ENCODE data around the gene CCL7.

CCL7 gene

DNA sequence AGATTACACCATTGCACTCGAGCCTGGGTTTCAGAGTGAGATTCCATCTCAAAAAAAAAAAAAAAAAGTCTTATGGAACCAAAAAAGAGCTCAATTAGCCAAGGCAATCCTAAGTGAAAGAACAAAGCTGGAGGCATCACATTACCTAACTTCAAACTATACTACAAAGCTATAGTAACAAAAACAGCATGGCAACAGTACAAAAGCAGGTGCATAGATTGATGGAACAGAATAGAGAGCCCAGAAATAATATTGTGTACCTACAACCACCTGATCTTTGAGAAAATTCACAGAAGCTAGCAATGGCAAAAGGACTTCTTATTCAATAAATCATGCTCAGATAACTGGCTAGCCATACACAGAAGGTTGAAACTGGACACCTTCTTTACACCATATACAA lies 39.7 kb upstream of the CCL7 start:
- H3K36me3 ChIP-seq (ENCODE audit: control insufficient read depth in 1 of 2, insufficient read depth in 2 of 2, low read length in 2 of 2) = no peaks in the 10 kb centered on the region
- no peak overlapping the region for H3K27ac ChIP-seq (ENCODE audit: low read depth, low read length)
- peaks cover 0 to 9% of the 10 kb centered on the region in 2 donors for H3K9me3 ChIP-seq (ENCODE audit: control insufficient read depth in 1 of 2, low read length in 2 of 2)
- no peaks in the 10 kb centered on the region for H3K27me3 ChIP-seq (ENCODE audit: control insufficient read depth in 1 of 2, insufficient read depth in 2 of 2, low read length in 2 of 2)
- peaks cover 15 to 16% of the 10 kb centered on the region in 2 donors for H3K4me1 ChIP-seq (ENCODE audit: control insufficient read depth in 1 of 2, insufficient read depth in 2 of 2, low read length in 2 of 2)
- H3K4me3 ChIP-seq (ENCODE audit: low read depth in 1 of 2, low read length in 2 of 2) = no peak overlapping the region
- no peak overlapping the region for H3K9ac ChIP-seq (ENCODE audit: low read depth in 1 of 2, low read length in 2 of 2)

DNA sequence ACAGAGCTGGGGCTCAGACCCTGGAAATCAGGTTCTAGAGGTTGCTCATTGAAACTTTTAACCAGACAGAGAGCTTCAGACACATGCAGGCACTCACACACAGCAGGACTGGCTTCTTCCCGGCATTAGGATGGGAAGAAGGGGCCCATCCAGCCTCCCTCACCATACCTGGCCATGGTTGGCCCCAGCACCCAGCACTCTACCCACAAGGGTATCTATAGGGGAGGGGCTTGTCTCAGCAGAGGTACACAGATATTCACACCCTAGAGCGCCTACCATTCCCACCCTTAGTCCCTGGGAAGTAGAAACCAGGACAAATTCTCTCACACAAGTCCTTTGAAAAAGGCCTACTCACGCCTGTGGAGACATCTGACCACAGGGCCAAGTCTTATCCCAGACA lies 35.4 kb upstream of the CCL7 start:
- Histone ChIP-seq H3K36me3 (ENCODE audit: control insufficient read depth in 1 of 2, insufficient read depth in 2 of 2, low read length in 2 of 2) (no peaks in the 10 kb centered on the region), H3K4me3 (ENCODE audit: low read depth in 1 of 2, low read length in 2 of 2) (no peak overlapping the region), H3K4me1 (ENCODE audit: control insufficient read depth in 1 of 2, insufficient read depth in 2 of 2, low read length in 2 of 2) (peaks cover 29 to 30% of the 10 kb centered on the region in 2 donors), H3K27me3 (ENCODE audit: control insufficient read depth in 1 of 2, insufficient read depth in 2 of 2, low read length in 2 of 2) (no peaks in the 10 kb centered on the region), H3K9me3 (ENCODE audit: control insufficient read depth in 1 of 2, low read length in 2 of 2) (peaks cover 0 to 4% of the 10 kb centered on the region in 2 donors), H3K27ac (ENCODE audit: low read depth, low read length) (no peak overlapping the region), H3K9ac (ENCODE audit: low read depth in 1 of 2, low read length in 2 of 2) (no peak overlapping the region)

DNA sequence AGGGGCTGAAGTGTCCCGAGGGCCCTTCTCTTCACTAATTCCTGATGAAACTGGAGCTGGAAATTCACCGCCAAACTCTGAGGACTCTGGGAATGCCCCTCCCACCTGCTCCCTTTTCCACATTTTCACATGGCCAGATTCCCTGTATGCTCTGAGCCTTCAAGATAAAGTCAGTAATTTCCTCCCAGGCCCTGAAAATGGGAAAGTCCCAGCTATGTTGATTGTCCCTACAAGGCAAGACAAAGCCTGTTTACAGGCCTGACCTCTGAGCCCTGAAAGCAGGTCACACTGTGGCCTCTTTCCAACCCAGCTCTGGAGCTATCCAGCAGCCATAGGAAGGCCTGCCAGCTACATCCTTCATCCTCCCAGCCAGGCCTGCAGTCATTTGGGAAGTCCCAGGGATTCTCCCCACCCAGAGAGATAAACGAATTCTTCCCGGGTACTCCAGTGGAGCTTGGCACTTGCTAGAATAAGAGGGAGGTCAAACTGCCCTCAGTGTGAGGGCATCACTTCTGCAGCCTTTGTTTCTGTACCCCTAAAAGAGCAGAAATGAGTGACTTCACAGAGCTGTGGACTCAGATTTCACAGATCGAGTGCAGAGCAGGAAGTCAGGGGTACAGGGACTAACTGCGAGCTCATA lies 34.5 kb upstream of the CCL7 start:
- Histone ChIP-seq H3K4me3 (ENCODE audit: low read depth in 1 of 2, low read length in 2 of 2) (no peak overlapping the region), H3K9ac (ENCODE audit: low read depth in 1 of 2, low read length in 2 of 2) (peak overlapping the region in 1 of 2 donors; percentile 9), H3K4me1 (ENCODE audit: control insufficient read depth in 1 of 2, insufficient read depth in 2 of 2, low read length in 2 of 2) (peaks cover 33 to 37% of the 10 kb centered on the region in 2 donors), H3K9me3 (ENCODE audit: control insufficient read depth in 1 of 2, low read length in 2 of 2) (peaks cover 0 to under 1% of the 10 kb centered on the region in 2 donors), H3K27ac (ENCODE audit: low read depth, low read length) (no peak overlapping the region), H3K36me3 (ENCODE audit: control insufficient read depth in 1 of 2, insufficient read depth in 2 of 2, low read length in 2 of 2) (no peaks in the 10 kb centered on the region), H3K27me3 (ENCODE audit: control insufficient read depth in 1 of 2, insufficient read depth in 2 of 2, low read length in 2 of 2) (no peaks in the 10 kb centered on the region)

DNA sequence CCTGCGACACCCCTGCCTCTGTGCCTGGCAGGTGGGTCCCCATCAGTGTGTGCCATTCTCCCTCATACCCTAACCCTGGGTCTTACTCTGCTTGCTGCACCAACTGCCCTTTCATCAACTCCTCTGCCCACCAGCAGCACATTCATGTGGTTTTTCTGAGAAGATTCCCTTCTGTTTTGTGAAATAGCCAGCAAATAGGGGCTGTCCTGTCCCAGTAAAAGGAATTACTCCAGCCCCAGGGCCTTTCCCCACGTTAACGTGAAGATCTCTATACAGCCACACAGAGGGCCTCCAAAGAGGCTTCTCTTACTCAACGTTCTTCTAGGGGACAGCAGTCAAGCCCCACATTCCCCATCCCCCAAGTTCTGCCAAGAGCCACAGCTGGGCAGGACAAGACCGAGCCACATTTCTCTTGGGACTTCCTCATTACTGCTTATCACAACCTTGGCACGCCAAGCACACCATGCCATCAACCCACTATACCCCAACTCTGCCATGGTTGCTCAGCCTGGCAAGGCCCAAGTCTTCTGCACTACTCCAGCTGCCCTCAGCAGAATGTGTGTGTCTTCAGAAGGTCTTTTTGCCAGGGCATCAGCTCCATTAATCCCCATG lies 33.6 kb upstream of the CCL7 start:
- Histone ChIP-seq H3K27ac (ENCODE audit: low read depth, low read length) (no peak overlapping the region), H3K4me1 (ENCODE audit: control insufficient read depth in 1 of 2, insufficient read depth in 2 of 2, low read length in 2 of 2) (peaks cover 35 to 40% of the 10 kb centered on the region in 2 donors)

DNA sequence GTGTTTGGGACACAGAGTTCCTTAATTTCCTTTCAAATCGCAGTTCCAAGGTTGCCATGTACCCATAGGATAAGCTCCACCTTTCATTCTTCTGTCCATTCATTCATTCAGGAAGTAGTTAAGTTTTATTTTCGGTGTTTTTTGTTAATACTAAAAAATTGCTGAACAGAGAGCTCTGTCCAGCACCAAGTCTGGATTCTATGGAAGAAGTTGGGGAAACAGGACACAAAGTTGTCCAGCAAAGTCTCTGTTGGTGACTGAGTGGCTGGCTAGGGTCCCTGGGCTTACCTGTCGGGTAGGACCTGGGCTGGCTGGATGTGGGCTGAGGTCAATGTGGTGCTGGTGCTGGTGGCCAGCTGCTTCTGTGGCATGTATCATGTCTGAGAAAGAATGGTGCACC lies 32.6 kb upstream of the CCL7 start:
- H3K27ac ChIP-seq (ENCODE audit: low read depth, low read length) = no peak overlapping the region
- no peaks in the 10 kb centered on the region for H3K9me3 ChIP-seq (ENCODE audit: control insufficient read depth in 1 of 2, low read length in 2 of 2)
- H3K4me3 ChIP-seq (ENCODE audit: low read depth in 1 of 2, low read length in 2 of 2) = no peak overlapping the region
- peaks cover 35 to 49% of the 10 kb centered on the region in 2 donors for H3K4me1 ChIP-seq (ENCODE audit: control insufficient read depth in 1 of 2, insufficient read depth in 2 of 2, low read length in 2 of 2)
- H3K27me3 ChIP-seq (ENCODE audit: control insufficient read depth in 1 of 2, insufficient read depth in 2 of 2, low read length in 2 of 2) = no peaks in the 10 kb centered on the region
- H3K9ac ChIP-seq (ENCODE audit: low read depth in 1 of 2, low read length in 2 of 2) = no peak overlapping the region
- no peaks in the 10 kb centered on the region for H3K36me3 ChIP-seq (ENCODE audit: control insufficient read depth in 1 of 2, insufficient read depth in 2 of 2, low read length in 2 of 2)

More for the DNA sequence above, 33.6 kb upstream of the CCL7 start:
- H3K9ac ChIP-seq (ENCODE audit: low read depth in 1 of 2, low read length in 2 of 2) = no peak overlapping the region
- H3K9me3 ChIP-seq (ENCODE audit: control insufficient read depth in 1 of 2, low read length in 2 of 2) = no peaks in the 10 kb centered on the region
- H3K4me3 ChIP-seq (ENCODE audit: low read depth in 1 of 2, low read length in 2 of 2) = no peak overlapping the region
- no peaks in the 10 kb centered on the region for H3K36me3 ChIP-seq (ENCODE audit: control insufficient read depth in 1 of 2, insufficient read depth in 2 of 2, low read length in 2 of 2)
- H3K27me3 ChIP-seq (ENCODE audit: control insufficient read depth in 1 of 2, insufficient read depth in 2 of 2, low read length in 2 of 2) = no peaks in the 10 kb centered on the region

DNA sequence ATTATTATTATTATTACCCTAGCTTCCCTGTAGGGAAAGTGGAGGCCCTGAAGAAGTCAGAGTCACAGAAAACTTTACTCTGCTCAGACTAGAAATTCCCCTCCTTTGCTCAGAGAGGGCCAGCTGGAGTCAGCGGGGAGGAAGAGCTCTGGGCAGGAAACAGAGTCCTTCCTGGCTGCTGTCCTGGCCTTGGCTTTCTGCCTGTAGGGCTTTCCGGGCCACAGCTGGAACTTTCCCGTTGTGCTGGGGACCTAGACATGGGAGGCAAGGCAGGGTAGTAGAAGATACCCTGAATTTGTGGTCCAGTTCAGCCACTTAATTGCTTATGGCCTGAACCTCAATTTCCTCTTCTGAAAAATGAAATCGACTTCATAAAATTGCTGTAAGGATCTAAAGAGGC lies 29.0 kb upstream of the CCL7 start:
- H3K4me1 ChIP-seq (ENCODE audit: control insufficient read depth in 1 of 2, insufficient read depth in 2 of 2, low read length in 2 of 2) = peaks cover 20 to 35% of the 10 kb centered on the region in 2 donors
- no peak overlapping the region for H3K27ac ChIP-seq (ENCODE audit: low read depth, low read length)

DNA sequence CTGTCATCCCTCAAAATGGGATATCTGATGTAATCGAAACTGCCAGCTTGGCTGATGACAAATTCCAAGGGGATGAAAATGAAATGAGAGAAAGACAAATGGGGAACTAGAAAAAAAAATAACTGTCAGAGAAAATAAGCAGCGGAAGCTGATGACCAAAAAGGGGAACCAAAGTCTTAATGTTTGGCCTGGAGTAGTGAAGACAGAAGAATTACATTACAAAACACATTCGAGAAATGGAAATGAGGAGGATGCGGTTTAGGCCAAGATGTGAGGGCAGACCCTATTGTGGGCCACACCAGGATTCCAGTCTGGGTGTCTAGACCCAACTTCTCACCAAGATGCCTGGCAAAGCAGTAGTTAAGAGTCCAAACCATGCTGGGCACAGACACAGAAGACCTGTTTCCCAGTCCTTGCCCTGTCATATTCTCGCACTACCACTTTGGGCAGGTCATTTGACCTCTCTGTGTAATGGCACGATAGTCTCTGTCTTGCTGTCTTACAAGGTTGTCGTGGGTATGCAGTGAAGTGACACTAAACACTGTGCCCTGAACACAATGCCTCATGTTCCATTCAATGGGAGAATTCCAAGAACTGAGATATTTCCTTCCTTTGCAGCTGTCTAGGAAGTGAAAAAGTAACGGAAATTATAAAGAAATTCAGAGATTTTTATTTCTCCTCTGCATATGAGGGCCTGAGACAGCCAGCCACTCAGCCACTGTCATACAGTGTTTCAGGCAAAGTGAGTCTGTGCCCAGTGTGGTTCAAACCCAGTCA lies 27.2 kb upstream of the CCL7 start:
- H3K36me3 ChIP-seq (ENCODE audit: control insufficient read depth in 1 of 2, insufficient read depth in 2 of 2, low read length in 2 of 2) = no peaks in the 10 kb centered on the region

More for the DNA sequence above, 29.0 kb upstream of the CCL7 start:
- no peaks in the 10 kb centered on the region for H3K9me3 ChIP-seq (ENCODE audit: control insufficient read depth in 1 of 2, low read length in 2 of 2)
- H3K27me3 ChIP-seq (ENCODE audit: control insufficient read depth in 1 of 2, insufficient read depth in 2 of 2, low read length in 2 of 2) = no peaks in the 10 kb centered on the region
- H3K4me3 ChIP-seq (ENCODE audit: low read depth in 1 of 2, low read length in 2 of 2) = no peak overlapping the region
- no peaks in the 10 kb centered on the region for H3K36me3 ChIP-seq (ENCODE audit: control insufficient read depth in 1 of 2, insufficient read depth in 2 of 2, low read length in 2 of 2)
- H3K9ac ChIP-seq (ENCODE audit: low read depth in 1 of 2, low read length in 2 of 2) = no peak overlapping the region

DNA sequence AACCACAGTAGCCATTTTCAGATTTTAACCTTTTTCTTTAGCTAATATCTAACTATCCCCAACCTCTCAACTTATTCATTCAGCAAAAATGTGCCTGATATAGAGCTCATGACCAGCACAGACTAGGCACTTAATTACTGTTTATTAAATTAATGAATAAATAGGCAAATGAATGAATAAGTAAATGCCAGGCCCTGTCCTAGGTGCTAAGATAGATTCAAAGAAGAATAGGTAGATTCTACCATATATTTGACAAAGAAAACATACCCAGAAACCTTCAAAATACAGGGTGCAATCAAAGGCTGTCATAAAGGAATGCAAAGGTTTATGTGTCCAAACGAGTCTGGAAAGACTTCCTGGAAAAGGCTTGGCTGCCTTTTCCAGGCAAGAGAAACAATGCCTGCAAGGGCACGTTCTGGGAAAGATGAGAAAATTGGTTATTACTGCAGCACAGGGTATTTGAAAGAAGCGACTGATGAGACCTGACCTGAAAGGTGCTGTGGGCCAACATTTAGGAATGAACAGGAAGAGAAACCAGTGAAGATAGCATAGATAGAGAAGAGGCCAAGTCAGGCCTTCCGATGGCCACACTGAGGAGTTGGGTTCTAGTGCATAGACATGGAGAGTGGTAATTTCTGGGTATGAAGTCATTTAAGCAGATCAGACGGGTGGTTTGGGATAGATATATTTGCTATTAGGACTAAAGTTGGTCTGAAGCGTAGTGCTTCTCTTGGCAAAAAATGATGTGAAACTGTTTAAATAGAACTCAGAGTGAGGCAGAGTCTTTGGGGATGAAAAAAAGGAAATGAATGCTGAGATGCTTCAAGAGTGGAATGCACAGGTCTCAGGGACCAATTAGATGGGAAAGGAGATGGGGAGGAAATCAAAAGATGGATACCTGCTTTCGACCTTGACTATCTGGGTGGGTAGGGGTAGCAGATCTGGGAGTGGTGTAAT lies 26.4 kb upstream of the CCL7 start:
- Histone ChIP-seq H3K4me3 (ENCODE audit: low read depth in 1 of 2, low read length in 2 of 2) (no peak overlapping the region), H3K4me1 (ENCODE audit: control insufficient read depth in 1 of 2, insufficient read depth in 2 of 2, low read length in 2 of 2) (peaks cover 21 to 41% of the 10 kb centered on the region in 2 donors)

More for the DNA sequence above, 27.2 kb upstream of the CCL7 start:
- no peaks in the 10 kb centered on the region for H3K9me3 ChIP-seq (ENCODE audit: control insufficient read depth in 1 of 2, low read length in 2 of 2)
- no peaks in the 10 kb centered on the region for H3K27me3 ChIP-seq (ENCODE audit: control insufficient read depth in 1 of 2, insufficient read depth in 2 of 2, low read length in 2 of 2)
- peak overlapping the region; percentile 57 for H3K27ac ChIP-seq (ENCODE audit: low read depth, low read length)
- H3K4me3 ChIP-seq (ENCODE audit: low read depth in 1 of 2, low read length in 2 of 2) = no peak overlapping the region
- H3K4me1 ChIP-seq (ENCODE audit: control insufficient read depth in 1 of 2, insufficient read depth in 2 of 2, low read length in 2 of 2) = peaks cover 12 to 33% of the 10 kb centered on the region in 2 donors
- H3K9ac ChIP-seq (ENCODE audit: low read depth in 1 of 2, low read length in 2 of 2) = no peak overlapping the region

DNA sequence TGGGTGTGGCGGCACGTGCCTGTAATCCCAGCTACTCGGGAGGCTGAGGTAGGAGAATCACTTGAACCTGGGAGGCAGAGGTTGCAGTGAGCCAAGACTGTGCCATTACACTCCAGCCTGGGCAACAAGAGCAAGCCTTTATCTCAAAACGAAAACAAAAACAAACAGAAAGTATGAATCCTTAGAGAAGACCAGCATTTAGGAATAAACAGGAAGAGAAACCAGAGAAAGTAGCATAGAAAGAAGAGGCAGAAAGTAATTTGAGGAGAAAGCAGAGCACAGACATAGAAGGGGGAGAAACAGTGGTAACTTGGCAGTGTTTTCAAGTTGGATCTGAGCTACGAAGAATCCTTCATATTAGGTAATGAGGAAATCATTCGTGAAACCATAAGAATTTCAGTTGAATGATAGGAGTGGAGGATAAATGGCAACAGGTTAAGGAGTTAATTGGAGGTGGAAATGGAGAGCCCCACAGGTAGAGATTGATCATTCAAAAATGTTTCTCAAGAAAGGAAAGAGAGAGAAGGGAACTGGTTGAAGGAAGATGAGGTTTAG lies 24.6 kb upstream of the CCL7 start:
- Histone ChIP-seq H3K4me3 (ENCODE audit: low read depth in 1 of 2, low read length in 2 of 2) (no peak overlapping the region), H3K9ac (ENCODE audit: low read depth in 1 of 2, low read length in 2 of 2) (no peak overlapping the region), H3K27ac (ENCODE audit: low read depth, low read length) (no peak overlapping the region), H3K27me3 (ENCODE audit: control insufficient read depth in 1 of 2, insufficient read depth in 2 of 2, low read length in 2 of 2) (no peaks in the 10 kb centered on the region), H3K9me3 (ENCODE audit: control insufficient read depth in 1 of 2, low read length in 2 of 2) (no peaks in the 10 kb centered on the region), H3K36me3 (ENCODE audit: control insufficient read depth in 1 of 2, insufficient read depth in 2 of 2, low read length in 2 of 2) (no peaks in the 10 kb centered on the region), H3K4me1 (ENCODE audit: control insufficient read depth in 1 of 2, insufficient read depth in 2 of 2, low read length in 2 of 2) (peaks cover 30 to 47% of the 10 kb centered on the region in 2 donors)

More for the DNA sequence above, 26.4 kb upstream of the CCL7 start:
- no peak overlapping the region for H3K9ac ChIP-seq (ENCODE audit: low read depth in 1 of 2, low read length in 2 of 2)
- no peaks in the 10 kb centered on the region for H3K9me3 ChIP-seq (ENCODE audit: control insufficient read depth in 1 of 2, low read length in 2 of 2)
- no peak overlapping the region for H3K27ac ChIP-seq (ENCODE audit: low read depth, low read length)
- H3K27me3 ChIP-seq (ENCODE audit: control insufficient read depth in 1 of 2, insufficient read depth in 2 of 2, low read length in 2 of 2) = no peaks in the 10 kb centered on the region
- H3K36me3 ChIP-seq (ENCODE audit: control insufficient read depth in 1 of 2, insufficient read depth in 2 of 2, low read length in 2 of 2) = no peaks in the 10 kb centered on the region
